Neuronal stem cell (in vitro differentiated cells): Measurements from ENCODE around the gene VNN1.
A peak's percentile ranks its signal among the peaks of the same experiment; 100 is the strongest.

ENCODE experiments used
- DNase-seq: peaks from one replicate; pipeline ENCODE4 v3.0.0-alpha.2; 2013; ENCODE audit warnings: low spot score
- H2AFZ ChIP-seq: one replicate; pipeline ENCODE4 v1.6.1; 2013; ENCODE audit warnings: mild to moderate bottlenecking, low read length, inconsistent platforms
- H2AK5ac ChIP-seq: 2 replicates; pipeline ENCODE4 v1.6.1; 2013; ENCODE audit warnings: low read depth, mild to moderate bottlenecking, inconsistent platforms, low read length, moderate library complexity, mixed read lengths
- H2BK120ac ChIP-seq: 2 replicates; pipeline ENCODE4 v1.6.1; 2013; ENCODE audit warnings: low read depth, mild to moderate bottlenecking, inconsistent platforms, low read length, moderate library complexity, mixed read lengths
- H2BK12ac ChIP-seq: one replicate; pipeline ENCODE4 v1.6.1; 2013; ENCODE audit warnings: low read length, inconsistent platforms
- H2BK15ac ChIP-seq: 2 replicates; pipeline ENCODE4 v1.6.1; 2013; ENCODE audit warnings: mild to moderate bottlenecking, low read length, inconsistent platforms, mixed read lengths
- H2BK5ac ChIP-seq: one replicate; pipeline ENCODE4 v1.6.1; 2013; ENCODE audit warnings: inconsistent platforms, mild to moderate bottlenecking, low read length, moderate library complexity
- H3K14ac ChIP-seq: one replicate; pipeline ENCODE4 v1.6.1; 2013; ENCODE audit warnings: low read length, inconsistent platforms
- H3K18ac ChIP-seq: 2 replicates; pipeline ENCODE4 v1.6.1; 2013; ENCODE audit warnings: low read length, inconsistent platforms
- H3K23ac ChIP-seq: 2 replicates; pipeline ENCODE4 v1.6.1; 2013; ENCODE audit warnings: low read depth, mild to moderate bottlenecking, mixed read lengths, low read length, inconsistent platforms; ENCODE audit not compliant: poor library complexity
- H3K27ac ChIP-seq: replicated peaks from 3 replicates; pipeline ENCODE4 v1.5.1; 2013; ENCODE audit warnings: low read length, inconsistent platforms
- H3K27me3 ChIP-seq, 3 experiments: 2 replicates each; pipeline ENCODE4 v1.6.1; 2013; ENCODE audit warnings: low read length in 3 of 3, mild to moderate bottlenecking in 2 of 3, inconsistent platforms in 1 of 3, low read depth in 1 of 3, mixed read lengths in 1 of 3, moderate library complexity in 1 of 3; ENCODE audit not compliant: control insufficient read depth in 3 of 3, insufficient read depth in 3 of 3
- H3K36me3 ChIP-seq, 2 donors: replicated peaks in 1 of 2; 2 replicates each; pipeline ENCODE4 v1.6.1; 2013; ENCODE audit warnings: low read length in 2 of 2; ENCODE audit not compliant: control insufficient read depth in 2 of 2, insufficient read depth in 2 of 2
- H3K4ac ChIP-seq: 2 replicates; pipeline ENCODE4 v1.6.1; 2013; ENCODE audit warnings: inconsistent platforms, mild to moderate bottlenecking, low read length, moderate library complexity
- H3K4me1 ChIP-seq, 2 donors: 1 replicate in 1 of 2; 2 replicates in 1 of 2; pipeline ENCODE4 v1.6.1; 2013; ENCODE audit warnings: low read length in 2 of 2, low read depth in 1 of 2; ENCODE audit not compliant: control insufficient read depth in 2 of 2, insufficient read depth in 1 of 2
- H3K4me2 ChIP-seq: one replicate; pipeline ENCODE4 v1.6.1; 2013; ENCODE audit warnings: mild to moderate bottlenecking, low read length, inconsistent platforms; ENCODE audit not compliant: insufficient read depth, poor library complexity, severe bottlenecking
- H3K4me3 ChIP-seq, 2 donors: 2 replicates each; pipeline ENCODE4 v1.5.1; 2013; ENCODE audit warnings: low read length in 2 of 2, mild to moderate bottlenecking in 2 of 2, inconsistent platforms in 1 of 2, moderate library complexity in 1 of 2
- H3K79me1 ChIP-seq: one replicate; pipeline ENCODE4 v1.6.1; 2013; ENCODE audit warnings: low read depth, mild to moderate bottlenecking, inconsistent platforms, low read length, moderate library complexity
- H3K9ac ChIP-seq: one replicate; pipeline ENCODE4 v1.6.1; 2013; ENCODE audit warnings: mild to moderate bottlenecking, low read depth, low read length, inconsistent platforms; ENCODE audit not compliant: poor library complexity
- H3K9me3 ChIP-seq, 2 donors: replicated peaks in 1 of 2; 2 replicates each; pipeline versions ENCODE3 to v1.6.1; 2013; ENCODE audit warnings: low read length in 2 of 2, mild to moderate bottlenecking in 2 of 2, inconsistent platforms in 1 of 2, low read depth in 1 of 2, mixed read lengths in 1 of 2, moderate library complexity in 1 of 2; ENCODE audit not compliant: control insufficient read depth in 2 of 2, insufficient read depth in 1 of 2
- H4K8ac ChIP-seq: one replicate; pipeline ENCODE4 v1.6.1; 2013; ENCODE audit warnings: low read depth, mild to moderate bottlenecking, inconsistent platforms, low read length, moderate library complexity
- H4K91ac ChIP-seq: one replicate; pipeline ENCODE4 v1.6.1; 2013; ENCODE audit warnings: low read length, low read depth, mild to moderate bottlenecking, inconsistent platforms; ENCODE audit not compliant: poor library complexity
- WGBS, 2 donors: extraction: QIAGEN DNeasy Blood & Tissue Kit; methylation state at CpG; one replicate each; pipeline ENCODE4 v1.1.7; 2013; ENCODE audit warnings: missing lambda C conversion rate in 2 of 2, mixed read lengths in 1 of 2; ENCODE audit not compliant: insufficient read length in 2 of 2, insufficient replicate concordance in 1 of 2; ENCODE audit errors: extremely low coverage in 2 of 2; 5-methylcytosine and 5-hydroxymethylcytosine counted together

VNN1 gene

GRCh38 chr6:132749111-132749510, 35.3 kb upstream of the VNN1 start:
- Histone ChIP-seq H3K4me1 (no peaks in the 10 kb centered on the region), H2BK5ac (no peak overlapping the region), H3K4ac (no peak overlapping the region), H4K91ac (no peak overlapping the region), H3K14ac (no peak overlapping the region), H2BK15ac (no peak overlapping the region), H3K23ac (no peak overlapping the region), H3K79me1 (no peaks in the 10 kb centered on the region), H4K8ac (no peak overlapping the region), H3K18ac (no peak overlapping the region), H2AFZ (no peak overlapping the region), H3K27me3 (no peaks in the 10 kb centered on the region), H3K9ac (no peak overlapping the region), H3K27ac (no peak overlapping the region), H2BK120ac (no peak overlapping the region), H2AK5ac (no peak overlapping the region), H3K36me3 (no peaks in the 10 kb centered on the region), H3K4me3 (peak overlapping the region in 1 of 2 donors; percentile 30), H2BK12ac (no peak overlapping the region), H3K9me3 (no peaks in the 10 kb centered on the region), H3K4me2 (no peak overlapping the region)
- no CpG with 5 or more reads among the region's 4 CpGs for WGBS, 2 donors
- DNase-seq: no peak

- Histone ChIP-seq H3K79me1 (no peaks in the 10 kb centered on the region), H3K9me3 (no peaks in the 10 kb centered on the region), H2BK15ac (no peak overlapping the region), H4K8ac (no peak overlapping the region), H2BK120ac (no peak overlapping the region), H3K23ac (no peak overlapping the region), H4K91ac (no peak overlapping the region), H3K36me3 (no peaks in the 10 kb centered on the region), H3K4me1 (no peaks in the 10 kb centered on the region), H3K4me3 (no peak overlapping the region), H3K9ac (no peak overlapping the region), H3K27ac (no peak overlapping the region), H2BK12ac (no peak overlapping the region), H3K4me2 (no peak overlapping the region), H3K14ac (no peak overlapping the region), H3K4ac (no peak overlapping the region), H3K27me3 (no peaks in the 10 kb centered on the region), H3K18ac (no peak overlapping the region), H2AK5ac (no peak overlapping the region), H2BK5ac (no peak overlapping the region), H2AFZ (no peak overlapping the region)
- no CpG with 5 or more reads among the region's 1 CpG for WGBS, 2 donors
- DNase-seq: no peak
Observed at GRCh38 chr6:132748446-132748845, 34.6 kb upstream of the VNN1 start.

GRCh38 chr6:132746048-132746447, 32.2 kb upstream of the VNN1 start:
- H2BK12ac ChIP-seq: no peak overlapping the region
- H3K23ac ChIP-seq: no peak overlapping the region
- no peak overlapping the region for H3K4ac ChIP-seq
- no peak overlapping the region for H2BK5ac ChIP-seq
- H3K79me1 ChIP-seq: no peaks in the 10 kb centered on the region
- H3K4me3 ChIP-seq: no peak overlapping the region
- no peak overlapping the region for H3K14ac ChIP-seq
- H3K4me1 ChIP-seq: no peaks in the 10 kb centered on the region
- no peak overlapping the region for H2BK15ac ChIP-seq
- H3K36me3 ChIP-seq: no peaks in the 10 kb centered on the region
- H2AFZ ChIP-seq: no peak overlapping the region
- no peak overlapping the region for H2BK120ac ChIP-seq
- H3K18ac ChIP-seq: no peak overlapping the region
- H2AK5ac ChIP-seq: no peak overlapping the region
- H4K91ac ChIP-seq: no peak overlapping the region
- H3K9ac ChIP-seq: no peak overlapping the region
- H3K9me3 ChIP-seq: no peaks in the 10 kb centered on the region
- WGBS, 2 donors: no CpG with 5 or more reads among the region's 1 CpG
- no peaks in the 10 kb centered on the region for H3K27me3 ChIP-seq
- H4K8ac ChIP-seq: no peak overlapping the region
- no peak overlapping the region for H3K27ac ChIP-seq
- no peak for DNase-seq
- no peak overlapping the region for H3K4me2 ChIP-seq

GRCh38 chr6:132742495-132742894, 28.6 kb upstream of the VNN1 start:
- Histone ChIP-seq H3K27ac (no peak overlapping the region), H2BK5ac (no peak overlapping the region), H3K36me3 (no peaks in the 10 kb centered on the region), H3K4me3 (no peak overlapping the region), H3K14ac (no peak overlapping the region), H2BK12ac (no peak overlapping the region), H2AFZ (no peak overlapping the region), H3K18ac (no peak overlapping the region), H4K8ac (no peak overlapping the region), H3K79me1 (no peaks in the 10 kb centered on the region), H3K9me3 (no peaks in the 10 kb centered on the region), H3K9ac (no peak overlapping the region), H3K4me1 (no peaks in the 10 kb centered on the region), H3K4me2 (no peak overlapping the region), H4K91ac (no peak overlapping the region), H2BK120ac (no peak overlapping the region), H3K23ac (no peak overlapping the region), H3K27me3 (peaks cover 0 to 2% (median 0%) of the 10 kb centered on the region in 3 experiments), H3K4ac (no peak overlapping the region), H2AK5ac (no peak overlapping the region), H2BK15ac (no peak overlapping the region)
- DNase-seq: no peak
- no CpG with 5 or more reads among the region's 4 CpGs for WGBS, 2 donors
